OCI-LY3 (cell line): ENCODE results near the gene CEP131.

ENCODE experiments used
- H2AFZ ChIP-seq: fragments of 200-600, 300-600 bp; shearing (Covaris generic); 2 replicates; pipeline ENCODE4 v1.6.0; 2014; ENCODE audit warnings: antibody characterized with exemption, low read depth, low read length
- H3K27ac ChIP-seq: fragments of 200-600, 300-600 bp; sonication (generic); 2 replicates; pipeline ENCODE4 v1.5.1; 2014; ENCODE audit warnings: mild to moderate bottlenecking, low read length, moderate library complexity, mixed read lengths
- H3K27me3 ChIP-seq: fragments of 200-600, 300-600 bp; sonication (generic); 2 replicates; pipeline ENCODE4 v1.6.1; 2014; ENCODE audit warnings: low read depth, low read length, mixed read lengths
- H3K36me3 ChIP-seq: fragments of 200-600, 300-600 bp; sonication (generic); replicated peaks from 2 replicates; pipeline ENCODE3; 2014; ENCODE audit warnings: low read depth, low read length, mixed read lengths
- H3K4me1 ChIP-seq: fragments of 300-600, 200-600 bp; sonication (generic); 2 replicates; pipeline ENCODE4 v1.6.1; 2014; ENCODE audit warnings: low read length, mixed read lengths
- H3K4me2 ChIP-seq: fragments of 200-600, 300-600 bp; sonication (generic); 2 replicates; pipeline ENCODE4 v1.6.1; 2014; ENCODE audit warnings: low read length, mixed read lengths
- H3K4me3 ChIP-seq: fragments of 300-600, 200-600 bp; sonication (generic); 2 replicates; pipeline ENCODE4 v1.5.1; 2014; ENCODE audit warnings: antibody characterized with exemption, mild to moderate bottlenecking, low read length, moderate library complexity
- H3K79me2 ChIP-seq: fragments of 300-600, 200-600 bp; shearing (Covaris generic); 2 replicates; pipeline ENCODE4 v1.6.1; 2014; ENCODE audit warnings: mild to moderate bottlenecking, low read length, mixed read lengths
- H3K9ac ChIP-seq: fragments of 300-600, 200-600 bp; shearing (Covaris generic); 2 replicates; pipeline ENCODE4 v1.6.0; 2014; ENCODE audit warnings: mild to moderate bottlenecking, low read length, moderate library complexity
- H3K9me3 ChIP-seq: fragments of 200-600, 300-600 bp; shearing (Covaris generic); 2 replicates; pipeline ENCODE4 v1.6.1; 2014; ENCODE audit warnings: low read length, mixed read lengths; ENCODE audit not compliant: insufficient read depth
- H4K20me1 ChIP-seq: fragments of 200-600, 300-600 bp; sonication (generic); 2 replicates; pipeline ENCODE4 v1.6.1; 2016; ENCODE audit warnings: low read length, mixed read lengths; ENCODE audit not compliant: insufficient read depth
- CTCF ChIP-seq: fragments of 200-600, 300-600 bp; sonication (generic); IDR thresholded peaks from 2 replicates; pipeline ENCODE4 v1.5.1; 2014; ENCODE audit warnings: antibody characterized with exemption, low read length, low read depth
- EZH2phosphoT487 ChIP-seq: fragments of 200-600 bp; shearing (Covaris generic); IDR thresholded peaks from 2 replicates; pipeline ENCODE4 v1.6.1; 2018; ENCODE audit warnings: antibody characterized with exemption, mixed run types, low read depth

The CEP131 gene

GRCh38 chr17:81261096-81261495, 38.3 kb upstream of the CEP131 start:
- TF ChIP-seq EZH2phosphoT487 (no peak), CTCF (no peak)
- no peaks in the 10 kb centered on the region for H4K20me1 ChIP-seq

GRCh38 chr17:81260641-81261040, 37.9 kb upstream of the CEP131 start:
- H3K4me3 ChIP-seq, result no peak overlapping the region
- no peaks in the 10 kb centered on the region for H3K79me2 ChIP-seq
- TF ChIP-seq EZH2phosphoT487 (no peak), CTCF (no peak)
- H2AFZ ChIP-seq, result no peak overlapping the region
- H4K20me1 ChIP-seq, result no peaks in the 10 kb centered on the region
- peaks cover 14% of the 10 kb centered on the region for H3K36me3 ChIP-seq
- H3K9ac ChIP-seq, result no peak overlapping the region
- no peaks in the 10 kb centered on the region for H3K27me3 ChIP-seq
- H3K4me1 ChIP-seq, result no peaks in the 10 kb centered on the region
- H3K4me2 ChIP-seq, result no peak overlapping the region
- no peak overlapping the region for H3K27ac ChIP-seq
- no peaks in the 10 kb centered on the region for H3K9me3 ChIP-seq

More at GRCh38 chr17:81261096-81261495, 38.3 kb upstream of the CEP131 start:
- Histone ChIP-seq H3K36me3 (peaks cover 14% of the 10 kb centered on the region), H3K4me1 (no peaks in the 10 kb centered on the region), H3K27ac (no peak overlapping the region), H3K9me3 (no peaks in the 10 kb centered on the region), H3K9ac (no peak overlapping the region), H3K79me2 (no peaks in the 10 kb centered on the region), H3K4me2 (no peak overlapping the region), H3K27me3 (no peaks in the 10 kb centered on the region), H2AFZ (no peak overlapping the region), H3K4me3 (no peak overlapping the region)

GRCh38 chr17:81260171-81260570, 37.4 kb upstream of the CEP131 start:
- TF ChIP-seq EZH2phosphoT487 (no peak), CTCF (no peak)
- H4K20me1 ChIP-seq, result no peaks in the 10 kb centered on the region
- no peak overlapping the region for H3K9ac ChIP-seq
- no peaks in the 10 kb centered on the region for H3K9me3 ChIP-seq
- no peak overlapping the region for H3K4me3 ChIP-seq
- H3K79me2 ChIP-seq, result no peaks in the 10 kb centered on the region
- H3K27me3 ChIP-seq, result no peaks in the 10 kb centered on the region
- H3K4me2 ChIP-seq, result no peak overlapping the region
- H3K36me3 ChIP-seq, result peaks cover 10% of the 10 kb centered on the region
- no peak overlapping the region for H3K27ac ChIP-seq
- H3K4me1 ChIP-seq, result no peaks in the 10 kb centered on the region
- H2AFZ ChIP-seq, result no peak overlapping the region

- Histone ChIP-seq H3K36me3 (peaks cover 4% of the 10 kb centered on the region), H2AFZ (no peak overlapping the region), H3K27ac (no peak overlapping the region), H3K27me3 (no peaks in the 10 kb centered on the region), H3K4me1 (no peaks in the 10 kb centered on the region), H3K9ac (no peak overlapping the region), H3K9me3 (no peaks in the 10 kb centered on the region), H3K4me3 (no peak overlapping the region), H3K4me2 (no peak overlapping the region), H4K20me1 (no peaks in the 10 kb centered on the region), H3K79me2 (no peaks in the 10 kb centered on the region)
- no peak for TF ChIP-seq CTCF
- no peak for TF ChIP-seq EZH2phosphoT487
Observed at GRCh38 chr17:81259058-81259605, 36.4 kb upstream of the CEP131 start.
